ENCODE data around the gene GDPD5. TPM values are rescaled to one million over a fixed set of nuclear protein-coding genes. Genes with fewer than 3 reads are reported as not detected.

GDPD5 gene
- total and polyA plus RNA-seq, 2 donors (not counting 1 experiment from before 2014, with no cell fraction given), result 59.1 to 102 TPM

GRCh38 chr11:75456596-75457183 lies 69.1 kb downstream of the GDPD5 start:
- no peak overlapping the region for H3K27ac Mint-ChIP-seq
- no peaks in the 10 kb centered on the region for H3K9me3 ChIP-seq (ENCODE audit: control extremely low read depth in 1 of 3, control insufficient read depth in 2 of 3, insufficient read depth in 1 of 3, low read length in 2 of 3)
- no peak overlapping the region for H3K4me3 ChIP-seq (ENCODE audit: control extremely low read depth in 1 of 5, extremely low read depth in 1 of 5, insufficient read depth in 1 of 5, low read depth in 2 of 5, low read length in 4 of 5)
- WGBS (ENCODE audit: insufficient coverage), result 95% methylated on average over 14 of the region's 14 CpGs
- H4K20me1 ChIP-seq (ENCODE audit: control insufficient read depth, insufficient read depth, low read length, poor library complexity, severe bottlenecking), result no peaks in the 10 kb centered on the region
- H3K9ac ChIP-seq (ENCODE audit: low read length), result no peak overlapping the region
- no peaks in the 10 kb centered on the region for H3K4me1 ChIP-seq (ENCODE audit: control insufficient read depth in 2 of 2, insufficient read depth in 2 of 2, low read length in 2 of 2)
- no peaks in the 10 kb centered on the region for H3K36me3 ChIP-seq (replicated peaks in 1 of 2; ENCODE audit: control extremely low read depth in 1 of 2, control insufficient read depth in 1 of 2, extremely low read depth in 1 of 2, insufficient read depth in 2 of 2, low read length in 1 of 2)
- CTCF ChIA-PET, result interaction anchor here (1.4 kb wide), 1 partner anchor 80 kb away, joined by 3 read pairs; no protein-coding TSS in a partner anchor
- no peak overlapping the region for H3K4me2 ChIP-seq (replicated peaks; ENCODE audit: low read depth, low read length, poor library complexity, severe bottlenecking)
- H3K9me3 Mint-ChIP-seq (ENCODE audit: insufficient read depth), result no peaks in the 10 kb centered on the region
- no peaks in the 10 kb centered on the region for H3K79me2 ChIP-seq (ENCODE audit: control insufficient read depth, insufficient read depth, low read length)
- no peak overlapping the region for H3K27ac ChIP-seq (ENCODE audit: low read length in 2 of 2)
- H2AFZ ChIP-seq (ENCODE audit: insufficient read depth, low read depth, low read length, poor library complexity, severe bottlenecking), result no peak overlapping the region
- H3K27me3 Mint-ChIP-seq, result no peaks in the 10 kb centered on the region
- POLR2A ChIA-PET, result interaction anchor here (0.6 kb wide), 1 partner anchor 37 kb away, joined by 3 read pairs; no protein-coding TSS in a partner anchor
- no peak overlapping the region for H3K4me3 Mint-ChIP-seq
- intact Hi-C loops (cut with micrococcal nuclease), result no loop called here
- no peaks in the 10 kb centered on the region for H3K4me1 Mint-ChIP-seq
- no peaks in the 10 kb centered on the region for H3K27me3 ChIP-seq (replicated peaks in 1 of 4; ENCODE audit: control extremely low read depth in 1 of 4, control insufficient read depth in 3 of 4, insufficient read depth in 4 of 4, low read length in 3 of 4)
- ATAC-seq (ENCODE audit: low read depth) (no peak), DNase-seq (no peak)
- TF ChIP-seq CTCF (IDR thresholded peaks at IDR 0.05) (no peak), EZH2 (IDR thresholded peaks at IDR 0.05; ENCODE audit: borderline replicate concordance, insufficient read depth, low read depth, low read length, poor library complexity, severe bottlenecking) (no peak)

DNA sequence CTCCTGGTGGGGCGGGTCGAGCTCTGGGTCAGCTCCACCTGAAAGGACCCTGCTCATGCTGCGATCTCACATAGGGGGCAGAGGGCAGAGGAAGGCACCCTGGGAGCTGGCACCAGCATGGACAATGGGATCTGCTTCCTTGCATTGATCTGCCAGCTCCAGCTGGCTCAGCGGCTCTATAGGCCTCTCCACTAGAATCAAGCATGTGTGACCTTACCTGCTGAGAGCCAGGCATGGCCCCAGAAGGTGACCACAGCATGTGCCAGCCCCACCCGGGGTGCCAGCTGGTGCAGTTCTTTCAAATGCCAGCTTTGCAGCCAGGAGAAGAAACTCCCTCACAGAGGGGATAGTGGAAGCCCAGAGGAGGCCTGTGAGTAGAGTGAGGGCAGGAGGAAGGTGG lies 70.8 kb downstream of the GDPD5 start:
- Histone ChIP-seq H3K9me3 (ENCODE audit: control extremely low read depth in 1 of 3, control insufficient read depth in 2 of 3, insufficient read depth in 1 of 3, low read length in 2 of 3) (peaks cover 0 to 9% (median 0%) of the 10 kb centered on the region in 3 donors), H2AFZ (ENCODE audit: insufficient read depth, low read depth, low read length, poor library complexity, severe bottlenecking) (no peak overlapping the region), H3K4me1 (ENCODE audit: control insufficient read depth in 2 of 2, insufficient read depth in 2 of 2, low read length in 2 of 2) (no peaks in the 10 kb centered on the region), H3K79me2 (ENCODE audit: control insufficient read depth, insufficient read depth, low read length) (no peaks in the 10 kb centered on the region), H3K4me2 (replicated peaks; ENCODE audit: low read depth, low read length, poor library complexity, severe bottlenecking) (no peak overlapping the region), H3K36me3 (replicated peaks in 1 of 2; ENCODE audit: control extremely low read depth in 1 of 2, control insufficient read depth in 1 of 2, extremely low read depth in 1 of 2, insufficient read depth in 2 of 2, low read length in 1 of 2) (no peaks in the 10 kb centered on the region), H3K27ac (ENCODE audit: low read length in 2 of 2) (no peak overlapping the region), H3K4me3 (ENCODE audit: control extremely low read depth in 1 of 5, extremely low read depth in 1 of 5, insufficient read depth in 1 of 5, low read depth in 2 of 5, low read length in 4 of 5) (no peak overlapping the region), H3K27me3 (replicated peaks in 1 of 4; ENCODE audit: control extremely low read depth in 1 of 4, control insufficient read depth in 3 of 4, insufficient read depth in 4 of 4, low read length in 3 of 4) (peaks cover 0 to 3% (median 0%) of the 10 kb centered on the region in 4 experiments), H4K20me1 (ENCODE audit: control insufficient read depth, insufficient read depth, low read length, poor library complexity, severe bottlenecking) (no peaks in the 10 kb centered on the region), H3K9ac (ENCODE audit: low read length) (no peak overlapping the region)
- Mint-ChIP-seq H3K4me3 (no peak overlapping the region), H3K27ac (no peak overlapping the region), H3K4me1 (no peaks in the 10 kb centered on the region), H3K9me3 (ENCODE audit: insufficient read depth) (no peaks in the 10 kb centered on the region), H3K27me3 (no peaks in the 10 kb centered on the region)
- ChIA-PET CTCF (interaction anchor here (0.7 to 3.3 kb wide), 6 partner anchors 11 to 77 kb away, joined by 3 to 9 read pairs (median 3); partner anchors contain the start of gene GDPD5), POLR2A (interaction anchor here (1.6 kb wide), 1 partner anchor 69 kb away, joined by 5 read pairs; no protein-coding TSS in a partner anchor)
- intact Hi-C loops (cut with micrococcal nuclease), result no loop called here
- ATAC-seq (ENCODE audit: low read depth) (no peak), DNase-seq (no peak)
- no peak for TF ChIP-seq EZH2 (IDR thresholded peaks at IDR 0.05; ENCODE audit: borderline replicate concordance, insufficient read depth, low read depth, low read length, poor library complexity, severe bottlenecking)
- TF ChIP-seq CTCF (IDR thresholded peaks at IDR 0.05), result no peak
- 96% methylated on average over 4 of the region's 5 CpGs for WGBS (ENCODE audit: insufficient coverage)
